ENCODE measurements around the gene ZFYVE21.
A peak's percentile ranks its signal among the peaks of the same experiment; 100 is the strongest.
"Not testable (repeated sequence)": the region's sequence is repeated elsewhere in the genome, so short reads cannot be mapped to it uniquely, and the experiment has no call there.

ZFYVE21 gene

DNA sequence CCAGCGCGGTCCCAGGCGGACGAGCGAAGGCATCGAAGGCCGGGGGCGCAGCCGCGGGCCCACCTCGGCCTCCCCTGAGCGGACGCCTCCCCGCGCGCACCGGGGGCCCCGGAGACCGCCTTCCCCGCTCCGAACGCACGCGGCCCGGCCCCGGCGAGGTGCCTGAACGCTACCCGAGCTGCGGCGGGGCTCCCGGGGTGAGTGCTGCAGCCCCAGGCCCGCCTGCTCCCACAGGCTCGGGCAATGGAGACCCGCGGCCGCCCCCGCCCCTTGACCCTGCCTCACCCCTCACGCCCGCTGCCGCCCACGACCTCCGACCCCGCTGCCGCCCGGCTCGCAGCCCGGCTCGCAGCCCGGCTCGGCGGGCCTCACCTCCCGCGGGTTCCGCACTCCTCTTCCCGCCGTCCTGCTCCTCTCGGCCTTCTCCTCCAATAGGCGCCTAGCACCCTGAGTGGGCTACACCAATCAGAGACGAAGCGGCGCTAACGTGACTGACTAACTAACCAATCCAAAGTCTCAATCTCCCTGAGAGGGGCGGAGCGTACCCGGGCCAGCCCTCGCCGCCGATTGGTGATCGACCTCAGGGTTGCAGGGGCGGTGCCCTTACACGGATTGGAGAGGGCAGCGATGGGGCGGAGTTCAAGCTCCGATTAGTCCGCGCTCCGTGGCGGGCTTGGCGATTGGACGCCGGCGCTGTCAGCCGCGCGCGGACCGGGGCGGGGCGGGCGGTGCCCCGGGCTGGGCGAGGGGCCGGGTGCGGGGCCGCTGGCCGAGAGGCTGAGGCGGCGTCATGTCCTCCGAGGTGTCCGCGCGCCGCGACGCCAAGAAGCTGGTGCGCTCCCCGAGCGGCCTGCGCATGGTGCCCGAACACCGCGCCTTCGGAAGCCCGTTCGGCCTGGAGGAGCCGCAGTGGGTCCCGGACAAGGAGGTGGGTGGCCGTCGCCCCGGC is at the start of gene ZFYVE21, which contains the start of gene XRCC3:
Gene ZFYVE21 (plus strand): TSS at position 759 of the 949 bp plus-strand sequence. CDS start 32 bp downstream, at position 791.
Gene XRCC3 (minus strand): TSS at position 400 of the 949 bp plus-strand sequence. CDS start 4,364 bp downstream, outside the sequence.
- peak; percentile 100 for DNase-seq

DNA sequence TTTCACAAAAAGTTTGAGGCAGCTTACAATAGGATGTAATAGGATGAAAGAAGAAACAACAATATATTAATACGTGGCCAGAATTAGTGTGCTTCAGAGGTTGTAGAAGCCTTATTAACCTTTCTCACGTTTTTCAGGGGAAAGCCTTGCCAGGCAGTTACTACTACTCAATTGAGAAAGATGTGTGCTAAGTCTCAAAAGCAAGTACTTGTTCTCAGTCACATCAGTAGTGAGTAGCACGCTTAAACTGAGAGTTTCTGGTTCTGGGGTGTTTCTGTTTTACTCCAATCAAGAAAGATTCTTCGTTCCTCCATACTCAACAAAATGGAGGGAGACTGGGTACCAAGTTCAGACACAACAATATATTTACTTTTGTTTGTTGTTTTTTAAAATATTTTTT is 47.9 kb upstream of the ZFYVE21 start:
- no peak for DNase-seq

DNA sequence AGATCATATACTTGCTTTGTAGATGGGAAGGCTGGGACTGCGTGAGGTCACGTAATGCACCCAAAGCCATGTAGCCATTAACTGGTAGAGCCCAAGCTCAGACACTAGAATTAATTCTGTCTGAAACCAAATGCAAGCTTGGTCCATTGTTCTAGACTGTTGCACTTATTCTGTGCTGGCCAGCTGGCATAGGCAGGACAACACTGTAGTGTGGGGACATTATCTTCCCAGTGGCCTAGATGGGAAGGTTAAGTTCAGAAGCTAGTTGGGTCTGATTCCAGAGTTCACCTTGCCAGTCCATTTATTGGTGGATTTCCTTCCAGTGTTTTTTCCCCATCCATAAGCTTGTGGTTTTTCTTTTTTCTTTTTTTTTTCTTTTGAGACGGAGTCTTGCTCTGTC is 47.5 kb upstream of the ZFYVE21 start:
- DNase-seq, result no peak

DNA sequence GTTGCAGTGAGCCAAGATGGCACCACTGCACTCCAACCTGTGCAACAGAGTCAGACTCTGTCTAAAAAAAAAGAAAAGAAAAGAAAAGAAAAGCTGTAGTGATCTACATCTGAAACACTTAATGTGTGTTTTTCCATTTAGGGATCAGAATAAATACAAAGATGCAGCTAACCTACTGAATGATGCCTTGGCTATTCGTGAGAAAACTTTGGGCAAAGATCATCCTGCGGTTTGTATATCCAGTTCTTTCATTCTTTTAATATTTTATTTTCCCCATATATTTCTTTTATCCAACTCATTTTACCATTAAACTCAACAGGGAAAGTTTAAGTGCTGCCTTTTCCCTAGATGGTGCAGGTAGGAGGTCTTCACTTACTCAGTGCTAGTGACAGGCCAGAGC is 46.2 kb upstream of the ZFYVE21 start:
- no peak for DNase-seq

DNA sequence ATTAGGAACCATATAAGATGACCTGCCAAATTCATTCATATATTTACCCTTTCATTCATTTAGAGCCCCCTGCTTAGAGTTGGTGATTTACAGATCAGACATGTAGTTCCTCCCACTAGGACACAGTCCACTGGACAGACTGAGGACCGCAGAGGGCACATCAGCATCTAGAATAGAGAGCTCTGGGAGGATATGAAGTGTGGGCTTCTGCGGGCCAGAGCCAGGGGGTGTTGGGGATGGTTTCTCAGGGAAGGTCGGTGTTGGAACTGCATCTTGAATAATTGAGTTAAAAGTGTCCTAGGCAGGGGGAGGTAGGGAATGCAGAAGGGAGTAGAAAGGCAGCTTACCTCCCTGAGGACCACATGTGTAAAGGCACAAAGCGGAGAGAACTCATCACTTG is 43.7 kb upstream of the ZFYVE21 start:
- DNase-seq, result no peak

DNA sequence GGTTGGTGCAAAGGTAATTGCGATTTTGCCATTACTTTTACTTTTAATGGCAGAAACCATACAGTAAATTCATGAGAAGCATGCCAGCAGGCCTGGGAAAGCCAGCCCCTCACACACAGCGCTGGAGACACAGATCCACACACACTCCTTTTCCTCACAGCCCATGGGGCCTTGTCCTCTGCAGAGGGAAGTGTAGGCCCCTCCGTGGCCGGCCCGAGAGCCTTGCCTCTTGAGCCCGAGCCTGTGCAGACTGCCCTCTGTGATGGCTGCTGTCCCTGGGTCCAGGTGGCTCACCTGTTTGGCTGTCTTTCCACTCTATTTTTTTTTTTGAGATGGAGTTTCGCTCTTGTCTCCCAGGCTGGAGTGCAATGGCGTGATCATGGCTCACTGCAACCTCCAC is 39.7 kb upstream of the ZFYVE21 start:
- DNase-seq, result no peak

DNA sequence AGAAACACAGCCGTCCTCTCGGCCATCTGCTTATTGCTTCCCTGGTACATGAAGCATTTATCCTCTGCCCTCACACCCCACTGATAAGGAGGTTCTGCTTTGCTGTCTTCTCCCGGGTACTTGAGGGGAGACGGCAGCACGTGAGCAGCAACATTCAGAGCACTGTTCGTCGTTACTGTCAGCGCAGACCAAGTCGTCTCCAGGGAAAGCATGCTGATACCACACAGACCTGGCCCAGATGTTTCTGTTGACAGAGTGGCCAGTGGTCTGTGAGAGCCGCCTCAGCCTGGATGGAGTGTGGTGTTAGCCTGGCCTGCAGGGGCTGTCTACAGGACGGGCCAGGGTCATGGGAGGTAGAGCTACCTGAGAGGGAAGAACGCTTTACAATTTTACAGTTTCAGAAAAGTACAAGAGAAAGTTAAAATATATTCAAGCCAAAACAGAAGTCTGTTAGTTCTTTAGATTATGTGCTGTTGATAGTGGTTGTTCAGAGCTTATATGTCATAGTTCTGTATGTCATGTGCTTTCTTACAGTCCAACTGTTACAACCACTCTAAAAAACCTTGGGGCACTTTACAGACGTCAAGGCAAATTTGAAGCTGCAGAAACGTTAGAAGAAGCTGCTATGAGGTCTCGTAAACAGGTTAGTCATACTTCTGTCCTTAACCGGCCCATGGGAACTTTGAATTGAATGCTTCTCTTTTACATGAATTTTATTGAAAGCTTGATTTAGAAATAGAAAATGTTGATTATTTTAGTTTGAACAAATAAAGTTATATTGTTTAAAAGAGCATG is 38.5 kb upstream of the ZFYVE21 start:
- DNase-seq, result no peak

DNA sequence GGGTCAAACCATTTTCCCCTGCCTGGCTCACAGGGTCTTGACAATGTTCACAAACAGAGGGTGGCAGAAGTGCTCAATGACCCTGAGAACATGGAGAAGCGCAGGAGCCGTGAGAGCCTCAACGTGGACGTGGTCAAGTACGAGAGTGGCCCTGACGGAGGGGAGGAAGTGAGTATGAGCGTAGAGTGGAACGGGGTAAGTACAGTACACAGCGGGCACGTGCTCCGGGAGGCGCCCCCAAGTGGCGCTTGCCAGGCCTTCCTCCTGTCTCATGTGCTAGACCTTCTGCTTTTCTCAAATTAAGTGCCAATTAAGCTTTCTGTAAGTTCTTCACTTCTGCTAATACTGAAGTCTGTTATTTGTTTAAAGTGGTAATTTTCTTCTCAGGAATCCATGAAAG is 36.3 kb upstream of the ZFYVE21 start:
- DNase-seq, result peak; percentile 57

DNA sequence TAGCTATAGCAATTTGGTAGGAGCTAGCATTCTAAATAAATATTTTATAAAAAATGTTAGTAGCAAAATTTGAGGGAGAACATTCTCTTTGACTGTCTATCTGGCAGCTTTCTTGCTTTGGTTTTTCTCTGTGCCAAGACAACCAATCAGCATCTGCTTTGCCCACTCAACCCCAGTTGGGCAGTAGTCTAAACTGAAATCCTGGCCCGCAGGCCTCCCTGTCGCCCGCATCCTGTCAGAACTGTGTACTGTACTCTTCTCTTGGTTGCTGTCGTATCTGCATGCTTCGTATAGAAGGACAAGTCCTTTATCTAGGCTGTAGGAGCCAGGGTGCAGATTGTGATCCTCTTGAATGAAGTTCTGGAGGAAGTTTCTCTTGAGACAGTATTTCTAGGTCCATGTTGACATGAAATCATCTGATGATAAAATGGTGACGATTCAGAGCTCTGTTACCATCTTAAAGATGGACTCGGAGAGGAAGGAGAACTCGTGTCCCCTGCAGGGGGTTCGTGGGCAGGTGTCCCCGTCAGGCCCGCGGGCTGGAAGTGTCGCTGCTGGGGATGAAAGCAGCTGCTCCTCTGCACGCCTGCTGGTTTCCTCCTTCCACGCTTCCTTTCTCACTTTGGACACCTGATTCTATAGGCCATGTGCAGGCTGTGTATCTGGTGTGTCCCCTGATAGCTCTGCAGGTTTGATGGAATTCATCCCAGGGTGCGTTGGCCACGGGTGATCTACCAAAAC is 34.9 kb upstream of the ZFYVE21 start:
- DNase-seq, result no peak

DNA sequence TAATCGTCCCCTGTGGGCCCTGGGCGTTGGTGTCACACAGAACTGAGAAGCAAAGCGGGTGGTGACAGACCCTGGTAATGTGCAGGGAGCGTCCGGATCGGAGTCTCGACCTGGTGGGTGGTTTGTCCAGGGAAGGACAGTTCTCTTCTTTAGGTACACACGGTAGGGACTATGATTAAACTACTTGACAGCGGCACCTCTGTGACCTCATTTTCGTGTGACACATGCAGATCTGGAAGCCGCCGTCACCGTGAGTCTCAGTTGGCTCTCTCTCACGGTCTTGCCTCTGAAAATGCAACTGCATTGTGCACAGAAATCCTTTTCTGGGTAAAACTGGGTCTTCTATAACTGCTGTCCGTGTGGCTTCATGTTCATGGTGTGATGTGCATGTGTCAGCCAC is 32.5 kb upstream of the ZFYVE21 start:
- DNase-seq, result no peak

DNA sequence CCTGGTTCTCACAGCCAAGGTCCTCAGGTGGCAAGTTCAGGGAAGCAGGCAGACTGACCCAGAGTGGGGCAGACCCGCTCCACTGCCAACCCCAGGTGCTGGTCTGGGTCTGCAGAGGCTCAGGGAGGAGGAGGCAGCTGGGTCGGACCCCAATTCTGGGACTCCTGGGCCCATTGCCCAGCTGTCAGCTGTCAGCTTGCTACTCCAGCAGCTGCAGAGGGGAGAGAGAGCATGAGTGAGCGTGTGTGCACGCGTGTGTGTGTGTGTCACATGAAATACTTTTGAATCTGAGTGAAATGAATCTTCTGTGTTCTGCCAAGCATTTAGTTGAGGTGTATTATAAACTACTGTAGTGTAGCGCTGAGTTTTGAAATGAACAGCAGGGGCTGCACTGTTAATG is 31.1 kb upstream of the ZFYVE21 start:
- no peak for DNase-seq

DNA sequence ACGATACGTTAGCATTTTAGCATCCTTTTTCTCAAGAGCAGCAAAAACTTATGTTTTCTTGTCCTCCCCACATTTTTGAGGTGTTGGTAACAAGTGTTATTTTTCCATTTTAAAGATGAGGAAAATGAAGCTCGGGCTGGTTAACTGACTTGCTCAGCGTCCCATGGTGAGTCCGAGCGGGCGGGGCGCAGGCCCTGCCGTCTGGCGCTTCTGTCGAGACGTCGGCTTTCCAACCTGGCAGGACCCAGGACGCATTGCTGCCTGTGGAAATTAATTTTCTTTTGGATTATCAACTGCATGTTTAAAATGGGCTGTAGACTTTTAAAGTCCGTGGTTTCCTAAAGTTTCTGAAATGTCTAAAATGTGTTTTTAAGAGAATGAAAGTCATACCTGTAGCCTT is 30.7 kb upstream of the ZFYVE21 start:
- no peak for DNase-seq

DNA sequence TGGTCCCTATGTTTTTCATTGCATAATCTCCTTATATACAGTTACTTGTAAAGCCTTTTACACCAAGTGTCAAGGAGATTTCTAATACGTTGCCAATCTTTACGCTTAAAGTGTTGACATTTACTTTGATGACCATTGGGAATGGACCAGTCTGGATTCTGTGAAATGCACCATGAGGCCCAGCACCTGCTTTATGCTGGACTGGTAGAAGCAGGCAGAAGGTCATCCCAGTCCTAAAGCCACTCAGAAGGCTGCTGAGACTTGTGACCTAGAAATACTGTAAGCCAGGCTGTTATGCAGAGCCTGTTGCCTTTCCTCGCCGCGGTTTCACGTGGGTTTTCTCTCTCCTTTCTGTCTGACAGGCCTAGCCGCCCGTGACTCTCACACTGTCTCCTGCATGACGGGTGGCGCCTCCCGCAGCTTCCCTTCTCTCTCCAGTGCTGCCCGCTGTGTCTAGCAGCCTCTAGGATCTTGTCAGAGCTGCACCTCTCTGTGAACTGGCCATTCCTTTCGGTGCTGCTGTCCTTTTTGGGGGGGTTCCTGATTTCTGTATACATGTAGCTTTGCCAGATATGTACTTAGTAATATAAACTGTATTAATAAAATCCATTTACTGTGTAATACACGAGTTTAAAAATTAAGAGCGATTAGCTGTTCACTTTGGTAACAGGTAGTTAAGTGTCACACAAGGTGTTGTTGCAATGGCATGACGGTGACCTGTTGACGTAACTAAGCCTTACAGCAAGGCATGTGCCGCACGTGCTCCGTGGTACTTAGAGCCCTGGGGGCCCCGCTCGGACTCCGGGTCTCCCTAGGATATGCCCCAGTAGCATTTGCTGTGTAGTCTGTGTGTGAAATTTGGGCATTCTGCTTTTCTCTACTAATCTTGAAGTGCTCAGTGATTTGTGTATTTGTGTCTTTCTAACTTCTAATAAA is 30.1 kb upstream of the ZFYVE21 start:
- DNase-seq, result no peak

DNA sequence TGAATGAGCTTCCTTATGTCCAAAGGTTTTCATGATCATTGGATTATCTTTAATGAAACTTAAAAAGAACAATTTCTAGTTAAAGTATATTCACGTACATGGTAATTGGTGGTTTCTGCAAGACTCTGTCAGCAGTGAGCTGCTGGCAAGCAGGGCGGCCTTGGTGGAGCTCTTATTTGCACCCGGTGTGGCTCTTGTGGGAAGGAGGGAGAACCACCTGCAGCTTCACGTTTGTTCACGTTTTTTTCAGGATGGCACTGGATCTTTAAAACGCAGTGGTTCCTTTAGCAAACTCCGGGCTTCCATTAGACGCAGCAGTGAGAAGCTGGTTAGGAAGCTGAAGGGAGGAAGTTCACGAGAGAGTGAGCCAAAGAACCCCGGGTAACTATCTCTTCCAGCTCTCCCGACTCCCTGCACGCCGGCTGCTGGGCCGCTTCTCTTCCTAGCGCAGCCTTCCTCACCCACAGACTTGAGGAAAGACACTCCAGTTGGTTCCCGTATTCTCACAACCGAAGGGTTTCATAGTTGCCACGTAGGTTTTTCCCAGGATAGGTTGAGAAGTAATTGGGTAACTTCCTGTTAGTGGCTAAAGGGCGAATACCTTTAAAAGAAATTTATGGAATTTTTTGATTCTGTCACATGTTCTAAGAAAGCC is 28.7 kb upstream of the ZFYVE21 start:
- no peak for DNase-seq

DNA sequence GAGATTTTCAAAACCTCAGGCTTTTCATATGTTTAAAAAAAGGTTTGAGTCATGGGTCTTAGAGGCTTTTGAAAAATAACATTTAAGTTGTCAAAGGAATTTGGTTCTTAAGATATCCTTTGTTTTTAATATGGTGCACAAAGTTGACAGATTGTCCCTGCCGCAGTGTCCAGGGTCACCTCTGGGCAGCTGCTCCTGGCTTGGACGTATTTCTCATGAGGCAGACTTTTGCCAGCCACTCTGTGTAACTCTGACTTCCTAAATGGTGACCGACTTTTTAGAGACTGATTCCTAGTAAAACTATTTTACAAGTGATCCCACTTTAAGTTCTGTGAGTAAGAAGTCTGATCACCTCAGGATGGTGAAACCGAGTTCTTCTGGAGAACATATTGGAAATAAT is 27.9 kb upstream of the ZFYVE21 start:
- no peak for DNase-seq

DNA sequence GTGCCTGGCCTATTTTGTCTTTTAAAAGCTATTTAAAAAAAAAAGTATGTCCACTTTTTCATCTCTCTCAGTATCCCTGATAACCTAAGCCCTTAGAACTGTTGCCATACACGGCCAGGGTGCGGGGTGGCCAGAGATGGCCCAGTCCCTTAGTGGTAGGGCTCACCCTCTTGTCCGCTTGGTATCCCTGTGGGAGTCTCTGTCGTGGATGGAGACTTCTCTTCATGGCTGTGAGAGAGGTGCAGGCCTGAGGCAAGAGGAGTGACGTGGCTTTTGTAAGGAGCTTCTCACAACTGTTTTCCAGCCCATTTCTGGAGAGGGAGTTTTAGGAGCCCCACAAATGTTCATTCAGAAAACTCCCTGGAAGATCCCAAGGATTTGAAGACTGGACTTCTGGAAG is 27.2 kb upstream of the ZFYVE21 start:
- no peak for DNase-seq

DNA sequence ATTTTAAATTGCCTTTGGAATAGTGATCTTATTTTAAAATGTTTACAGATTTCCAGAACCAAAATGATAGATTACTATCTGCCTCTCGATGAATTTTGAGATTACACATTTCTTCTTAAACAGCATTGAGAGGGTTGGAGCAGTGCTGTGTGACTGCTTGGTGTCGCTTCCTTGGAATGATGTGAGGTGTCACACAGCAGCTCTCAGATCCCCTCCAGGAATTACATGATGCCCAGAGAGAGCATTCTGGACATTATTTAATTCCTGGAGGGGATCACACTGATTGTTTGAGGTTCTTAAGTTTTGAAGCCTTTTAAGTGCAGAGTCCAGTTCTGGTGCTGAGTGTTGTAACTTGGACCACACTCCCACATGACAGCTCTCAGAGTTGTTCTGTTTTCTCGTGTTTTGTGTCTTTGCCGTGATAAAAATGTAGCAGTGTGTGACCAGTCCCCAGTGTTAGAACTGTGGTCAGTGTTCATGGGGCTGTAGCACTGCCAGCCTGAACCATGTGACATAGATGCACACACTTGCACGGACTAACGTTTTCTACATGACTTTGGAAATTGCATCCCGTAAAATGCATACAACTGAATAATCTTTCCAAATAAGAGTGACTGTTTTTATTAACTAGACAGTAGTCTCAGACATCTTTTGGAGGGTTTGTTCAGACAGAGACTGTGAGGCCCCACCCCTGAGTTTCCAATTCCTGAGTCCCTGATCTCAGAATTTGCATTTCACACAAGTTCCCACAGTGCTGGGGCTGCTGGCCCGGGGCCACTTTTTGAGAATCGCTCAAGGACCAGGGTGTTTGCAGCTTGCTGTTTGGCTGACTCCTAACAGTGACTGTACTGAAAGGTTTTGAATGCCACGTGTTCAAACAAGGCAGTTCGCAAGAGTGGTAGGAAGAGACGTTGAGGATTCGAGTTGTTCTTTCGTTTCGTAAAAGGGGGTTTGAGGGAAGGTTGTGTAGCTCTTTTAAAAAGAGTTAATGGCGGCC is 26.4 kb upstream of the ZFYVE21 start:
- DNase-seq, result no peak

DNA sequence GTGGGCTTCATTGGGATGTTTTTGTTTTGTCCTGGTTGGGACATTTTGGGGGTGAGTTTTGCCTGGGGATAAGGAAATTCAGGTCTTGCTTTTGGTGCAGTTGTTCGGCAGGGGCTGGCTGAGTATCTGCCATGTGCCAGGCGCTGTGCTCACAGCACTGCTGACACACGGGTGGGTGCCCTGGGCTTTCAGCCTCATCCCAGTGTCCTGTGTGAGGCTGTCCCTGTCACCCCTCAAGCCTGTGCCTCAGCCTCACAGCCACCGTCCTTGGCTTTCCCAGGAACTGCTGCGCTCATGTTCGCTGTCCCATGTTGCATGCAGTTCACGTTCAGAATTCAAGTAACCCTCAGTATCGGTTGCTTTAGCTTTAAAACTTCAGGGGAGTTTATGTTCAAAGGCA is 25.3 kb upstream of the ZFYVE21 start:
- DNase-seq, result no peak

DNA sequence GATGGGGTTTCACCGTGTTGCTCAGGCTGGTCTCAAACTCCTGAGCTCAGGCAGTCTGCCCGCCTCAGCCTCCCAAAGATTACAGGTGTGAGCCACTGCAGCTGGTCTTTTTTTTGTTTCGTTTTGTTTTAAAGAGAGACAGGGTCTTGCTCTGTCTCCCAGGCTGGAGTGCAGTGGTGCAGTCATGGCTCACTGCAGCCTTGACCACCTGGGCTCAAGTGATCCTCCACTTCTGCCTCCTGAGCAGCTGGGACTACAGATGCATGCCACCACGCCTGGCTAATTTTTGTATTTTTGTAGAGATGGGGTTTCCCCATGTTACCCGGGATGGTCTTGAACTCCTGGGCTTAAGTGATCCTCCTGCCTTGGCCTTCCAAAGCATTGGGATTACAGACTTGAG is 24.0 kb upstream of the ZFYVE21 start:
- not testable (repeated sequence) for DNase-seq

DNA sequence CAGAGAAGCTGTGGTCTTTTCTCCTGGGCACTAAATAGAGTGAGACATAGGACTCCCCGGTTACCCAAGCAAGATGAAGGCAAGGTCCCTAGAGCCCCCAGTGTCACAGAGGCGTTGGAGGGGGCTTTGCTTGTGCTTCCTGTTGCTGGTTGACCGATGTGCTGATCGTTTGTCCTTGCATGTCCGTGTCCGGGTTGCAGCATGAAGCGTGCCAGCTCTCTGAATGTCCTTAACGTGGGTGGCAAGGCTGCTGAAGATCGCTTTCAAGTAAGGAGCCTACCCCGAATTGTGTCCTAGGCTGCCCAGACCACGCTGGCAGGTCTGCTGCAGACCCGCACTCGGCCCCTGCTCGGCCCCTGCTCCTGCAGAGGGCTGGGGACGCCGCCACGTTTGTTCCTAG is 23.5 kb upstream of the ZFYVE21 start:
- DNase-seq, result no peak
